SH-SY5Y (cell line): ENCODE data around the gene SNAI3.

Experiments used
- GATA2 ChIP-seq: IDR thresholded peaks from 2 replicates; pipeline ENCODE4 v1.6.1; 2011; ENCODE audit warnings: mild to moderate bottlenecking, low read depth, low read length
- GATA3 ChIP-seq: IDR thresholded peaks from 2 replicates; pipeline ENCODE4 v1.6.1; 2011; ENCODE audit warnings: low read depth, mild to moderate bottlenecking, low read length, moderate library complexity

DNA sequence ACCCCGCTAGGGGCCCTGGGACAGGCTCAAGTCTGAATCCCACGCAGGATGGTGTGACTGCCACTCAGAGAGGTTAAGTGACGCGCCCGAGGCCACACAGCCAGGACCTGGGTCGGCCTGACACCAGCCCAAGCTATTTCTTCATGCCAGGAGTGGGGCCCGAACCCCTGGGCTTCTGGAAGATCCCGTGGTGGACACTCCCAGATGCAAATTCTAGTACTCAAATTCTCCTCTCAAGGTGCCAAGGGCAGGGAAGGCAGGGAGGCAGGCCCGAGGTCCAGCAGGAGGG lies 42.7 kb downstream of the SNAI3 start:
- TF ChIP-seq GATA2 (no peak), GATA3 (no peak)
